HG03175 (cell line): ENCODE results near the gene TAF10.

Source experiments
- ATAC-seq: cut with Tn5 transposase; IDR thresholded peaks from one replicate; pipeline ENCODE4 v1.9.1; 2021; ENCODE audit warnings: mild to moderate bottlenecking, moderate library complexity; ENCODE audit not compliant: unreplicated experiment

The TAF10 gene

GRCh38 chr11:6609502-6610015, 2.5 kb downstream of the TAF10 start:
- no peak for ATAC-seq

GRCh38 chr11:6608726-6609501, 3.1 kb downstream of the TAF10 start:
- ATAC-seq, result no peak

DNA sequence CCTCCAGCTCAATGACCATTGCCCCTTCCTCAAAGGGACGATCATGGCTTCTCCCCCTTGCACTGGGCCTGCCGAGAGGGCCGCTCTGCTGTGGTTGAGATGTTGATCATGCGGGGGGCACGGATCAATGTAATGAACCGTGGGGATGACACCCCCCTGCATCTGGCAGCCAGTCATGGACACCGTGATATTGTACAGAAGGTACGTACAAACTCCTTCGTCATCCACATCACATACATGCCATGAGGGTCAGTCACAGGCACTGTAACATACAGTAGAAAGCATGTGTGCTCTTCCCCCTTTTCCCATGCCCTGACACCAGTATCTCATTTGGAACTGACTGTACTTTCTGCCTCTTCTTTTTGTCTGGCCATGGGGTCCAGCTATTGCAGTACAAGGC, 4.0 kb downstream of the TAF10 start:
- ATAC-seq, result no peak

DNA sequence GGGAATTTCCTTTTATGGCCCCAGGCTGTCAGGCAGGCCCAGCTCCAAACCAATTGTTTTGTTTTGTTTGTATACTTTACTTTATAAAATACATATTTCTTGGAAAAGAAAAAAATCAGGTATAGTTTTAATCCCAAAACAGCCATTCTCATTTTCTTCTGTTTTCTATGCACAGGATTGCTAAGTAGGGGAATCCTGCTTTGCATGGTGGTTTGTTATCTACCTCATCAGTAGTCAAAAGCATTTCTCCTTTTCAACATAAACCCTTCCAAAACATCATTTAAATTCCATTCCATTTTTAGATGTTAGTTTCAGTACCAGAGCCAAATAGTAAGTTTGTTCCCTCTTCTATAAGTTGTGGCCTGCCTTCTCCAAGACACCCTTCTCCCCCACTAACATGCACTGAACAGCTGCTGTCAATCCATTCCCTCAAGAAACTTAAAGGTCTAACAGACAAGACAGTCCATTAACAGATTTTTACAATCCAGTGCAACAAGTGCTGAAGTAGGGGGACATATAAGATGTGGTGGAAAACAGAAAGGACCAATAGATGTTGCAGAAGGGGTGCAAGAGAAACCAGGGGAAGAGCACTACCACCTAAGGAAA, 4.7 kb downstream of the TAF10 start:
- ATAC-seq, result no peak

- ATAC-seq, result peak; percentile 50
Observed at GRCh38 chr11:6606471-6607189, 5.4 kb downstream of the TAF10 start.

DNA sequence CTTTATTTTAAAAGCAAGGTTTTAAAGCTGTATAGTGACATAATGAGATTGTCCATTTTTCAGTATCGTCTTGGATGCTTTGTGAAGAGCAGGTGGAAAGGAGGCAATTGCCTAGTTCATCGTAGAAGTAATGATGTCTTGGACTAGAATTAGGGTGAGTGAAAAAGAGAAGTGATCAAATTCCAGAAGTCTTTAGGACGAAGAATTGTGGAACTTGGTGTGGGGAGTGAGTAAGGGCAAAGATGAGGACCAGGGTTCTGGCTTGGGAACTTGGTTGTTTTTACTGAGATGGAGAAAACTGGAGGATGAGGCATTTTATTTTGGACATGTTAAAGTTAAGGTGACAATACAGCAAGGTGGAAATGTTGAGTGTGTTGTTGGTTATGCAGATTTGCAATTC, 7.2 kb downstream of the TAF10 start:
- no peak for ATAC-seq

GRCh38 chr11:6604081-6604626, 7.9 kb downstream of the TAF10 start:
- peak; percentile 42 for ATAC-seq

GRCh38 chr11:6603287-6604080, 8.5 kb downstream of the TAF10 start, which contains the start of the genes ILK and RRP8:
ILK (plus strand) TSS chr11:6603774; CDS start chr11:6604272, 498 bp downstream.
RRP8 (minus strand) TSS chr11:6603616; CDS start chr11:6603502, 114 bp downstream.
- ATAC-seq, result peak; percentile 74

GRCh38 chr11:6602096-6602940, 9.7 kb downstream of the TAF10 start:
- ATAC-seq, result no peak

DNA sequence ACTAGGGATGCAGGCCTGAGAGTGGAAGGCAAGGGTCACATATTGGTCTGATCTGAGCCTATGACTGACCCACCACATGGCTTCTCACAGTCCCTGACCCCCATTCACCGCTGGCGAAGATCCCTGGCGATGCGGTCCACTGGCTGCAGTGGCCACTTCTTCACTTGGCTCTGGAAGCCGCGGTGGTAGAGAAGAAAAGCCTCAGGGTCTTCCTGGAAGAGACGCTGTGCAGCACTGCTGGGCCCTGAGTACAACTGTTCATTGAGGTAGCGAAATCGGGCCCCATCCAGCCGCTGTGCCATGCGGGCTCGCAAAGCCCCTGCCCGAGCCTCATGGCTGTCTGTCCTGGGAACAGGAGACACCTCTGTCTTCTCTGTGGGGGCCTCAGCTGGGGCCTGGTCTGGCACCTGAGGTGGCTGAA, 11.0 kb downstream of the TAF10 start:
- no peak for ATAC-seq

DNA sequence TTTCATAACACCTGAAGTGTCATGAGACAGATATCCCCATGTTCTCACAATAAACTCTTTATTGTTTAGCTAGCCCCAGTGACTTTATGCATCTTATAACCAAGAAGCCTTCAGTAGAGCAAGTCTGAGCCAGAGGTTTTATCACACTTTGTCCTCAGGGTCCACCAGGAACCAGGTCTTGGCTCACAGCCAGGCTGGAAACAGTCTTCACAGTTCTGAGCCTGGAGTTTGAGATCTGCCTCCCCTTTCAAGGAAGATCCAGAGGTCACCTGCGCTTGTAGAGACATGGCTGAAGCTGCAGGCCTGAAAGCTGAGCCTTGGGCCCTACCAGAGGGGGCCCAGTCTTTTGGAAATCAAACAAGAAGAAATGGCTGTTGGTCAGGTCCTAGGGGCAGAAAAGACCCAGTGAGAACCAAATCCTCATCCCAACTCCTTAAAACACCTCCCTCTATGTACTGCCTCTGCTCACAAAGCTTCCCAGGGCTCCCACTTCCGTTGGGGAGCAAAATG, 12.1 kb downstream of the TAF10 start:
- ATAC-seq, result no peak

DNA sequence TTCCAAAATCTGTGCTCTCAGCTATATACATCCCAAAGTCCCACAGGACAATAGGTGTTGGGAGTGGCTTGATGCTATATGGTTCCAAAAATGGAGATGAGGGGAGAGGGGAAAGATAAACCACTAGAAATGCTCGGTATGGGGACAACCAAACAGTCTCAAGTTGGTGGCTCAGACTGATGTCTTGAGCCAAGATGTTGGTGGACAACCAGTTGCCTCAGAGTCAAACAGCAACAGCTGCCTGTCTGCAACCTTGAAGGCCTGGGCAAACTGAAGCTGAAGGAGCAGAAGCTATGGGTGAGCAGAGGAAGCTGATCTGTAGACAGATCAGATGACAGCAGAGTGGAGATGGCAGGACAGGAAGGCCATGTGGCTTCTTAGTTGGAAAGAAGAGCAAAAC, 12.6 kb downstream of the TAF10 start:
- no peak for ATAC-seq

- ATAC-seq, result no peak
Observed at GRCh38 chr11:6598555-6598954, 13.5 kb downstream of the TAF10 start.

DNA sequence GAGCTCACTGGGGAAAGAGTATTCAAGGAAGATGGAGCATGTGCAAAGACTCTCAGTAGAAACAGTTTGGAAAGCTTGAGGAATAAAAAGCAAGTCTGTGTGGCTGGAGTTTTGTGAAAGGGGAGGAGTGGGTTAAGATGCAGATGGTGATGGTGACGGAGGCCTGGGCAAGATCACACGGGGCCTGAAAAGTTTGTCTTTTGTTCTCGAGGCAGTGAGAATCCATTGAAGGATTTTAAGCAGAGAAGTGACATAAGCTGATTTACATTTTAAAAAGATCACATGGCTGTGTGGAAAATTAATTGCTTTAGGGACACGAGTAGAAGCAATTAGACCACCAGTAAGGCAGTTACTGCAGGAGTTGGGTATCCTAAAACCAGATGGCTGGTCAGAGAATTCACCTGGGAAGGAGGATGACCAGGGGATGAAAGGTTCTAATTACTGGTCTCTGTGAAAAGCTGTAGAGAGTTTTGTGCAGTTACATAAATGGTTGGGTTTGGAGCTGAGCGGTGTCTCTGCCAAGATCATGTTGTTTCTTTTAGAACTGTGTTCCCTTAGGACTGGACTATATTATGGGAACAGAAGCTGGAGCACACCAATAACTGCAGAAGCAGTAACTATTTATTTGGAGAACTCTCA, 15.7 kb downstream of the TAF10 start:
- no peak for ATAC-seq

GRCh38 chr11:6594142-6594768, 17.8 kb downstream of the TAF10 start:
- ATAC-seq, result no peak

- ATAC-seq, result no peak
Observed at GRCh38 chr11:6588018-6588417, 24.0 kb downstream of the TAF10 start.

DNA sequence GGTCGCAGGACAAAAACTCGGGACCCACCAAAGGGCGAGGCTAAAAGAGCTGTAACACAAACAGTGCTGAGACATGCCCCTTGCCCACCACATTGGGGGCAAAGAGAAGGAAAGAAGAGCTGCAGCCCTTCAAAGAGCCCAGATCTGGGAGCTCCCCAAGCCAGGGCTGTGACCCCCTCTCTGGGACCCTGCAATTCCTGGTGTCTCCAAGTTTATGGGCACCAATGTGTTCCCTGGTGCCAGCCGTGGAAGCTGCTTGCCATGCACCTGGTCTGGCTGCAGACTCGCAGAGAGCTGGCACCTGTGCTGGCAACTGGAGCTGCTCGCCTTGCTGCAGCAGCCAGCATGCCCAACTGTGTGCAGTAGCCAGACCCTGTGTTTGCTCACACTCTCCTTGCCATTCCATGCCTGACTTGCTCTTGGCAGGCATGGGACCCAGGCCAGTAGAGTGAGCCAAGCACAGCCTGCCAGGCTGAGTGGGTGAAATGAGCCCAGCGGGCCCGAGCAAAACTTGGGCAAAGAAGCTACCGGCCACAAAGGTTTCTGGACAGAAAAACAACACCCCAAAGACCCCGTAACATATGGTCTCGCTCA, 24.6 kb downstream of the TAF10 start:
- ATAC-seq, result no peak
